Stimulated activated CD4-positive, alpha-beta T cell treated with anti-CD3 and anti-CD28 coated beads, Interleukin-15, amount 100 ng/mL, for 48 hours (primary cell): ENCODE data around the gene DPH2.

Experiments used
- DNase-seq, 2 donors: peaks; one replicate each; pipeline ENCODE4 v3.0.0-alpha.2; 2020; ENCODE audit warnings: low read depth in 2 of 2

DPH2 gene

GRCh38 chr1:43945674-43946235, 24.1 kb upstream of the DPH2 start:
- DNase-seq = no peak

GRCh38 chr1:43946236-43947060, 23.4 kb upstream of the DPH2 start, which contains the start of gene IPO13:
TSS of gene IPO13 (plus strand) at chr1:43946950. CDS start at chr1:43947601, 651 bp downstream.
- peak; percentile 92 to 97 for DNase-seq

DNA sequence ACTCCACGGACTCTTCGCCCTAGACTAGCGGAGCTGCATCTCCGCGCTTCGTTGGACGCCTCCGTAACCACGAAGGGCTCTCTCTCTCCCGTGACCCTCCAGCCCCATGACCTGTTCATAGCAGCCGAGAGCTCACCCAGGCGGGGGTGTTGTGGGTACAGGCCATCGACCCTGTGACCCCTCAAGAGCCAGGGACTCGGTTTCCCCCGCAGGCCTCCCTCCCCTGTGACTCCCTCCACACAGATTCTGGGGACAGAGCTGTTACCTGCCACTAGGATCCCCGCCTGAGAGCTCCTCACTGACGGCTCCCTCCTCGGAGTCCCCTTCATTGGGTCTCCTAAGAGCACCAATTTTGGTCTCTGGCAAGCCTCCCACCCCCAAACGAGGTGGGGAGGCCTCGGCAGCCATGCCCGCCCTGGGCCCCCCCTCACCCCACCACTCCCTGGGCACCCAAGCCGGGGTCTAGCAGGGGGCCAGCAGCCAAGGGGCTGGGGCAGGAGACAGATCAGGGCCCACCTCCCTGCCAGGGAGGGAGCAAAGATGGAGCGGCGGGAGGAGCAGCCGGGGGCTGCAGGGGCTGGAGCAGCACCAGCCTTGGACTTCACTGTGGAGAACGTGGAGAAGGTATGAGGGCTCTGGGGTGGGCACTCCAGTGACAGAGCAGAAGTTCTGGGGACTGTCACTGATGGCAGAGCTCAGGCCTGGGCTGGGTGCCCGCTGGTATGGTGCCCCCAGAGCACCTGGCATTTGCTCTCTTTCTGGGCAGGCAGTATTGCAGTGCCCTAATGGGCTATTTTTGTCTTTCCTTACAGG, 22.5 kb upstream of the DPH2 start:
- no peak for DNase-seq

- no peak for DNase-seq
Measured at GRCh38 chr1:43947874-43948437, 21.9 kb upstream of the DPH2 start.

- DNase-seq = no peak
Measured at GRCh38 chr1:43949678-43950077, 20.1 kb upstream of the DPH2 start.

- DNase-seq = no peak
Measured at GRCh38 chr1:43951021-43951985, 18.5 kb upstream of the DPH2 start.

GRCh38 chr1:43952731-43953346, 17.0 kb upstream of the DPH2 start:
- no peak for DNase-seq

DNA sequence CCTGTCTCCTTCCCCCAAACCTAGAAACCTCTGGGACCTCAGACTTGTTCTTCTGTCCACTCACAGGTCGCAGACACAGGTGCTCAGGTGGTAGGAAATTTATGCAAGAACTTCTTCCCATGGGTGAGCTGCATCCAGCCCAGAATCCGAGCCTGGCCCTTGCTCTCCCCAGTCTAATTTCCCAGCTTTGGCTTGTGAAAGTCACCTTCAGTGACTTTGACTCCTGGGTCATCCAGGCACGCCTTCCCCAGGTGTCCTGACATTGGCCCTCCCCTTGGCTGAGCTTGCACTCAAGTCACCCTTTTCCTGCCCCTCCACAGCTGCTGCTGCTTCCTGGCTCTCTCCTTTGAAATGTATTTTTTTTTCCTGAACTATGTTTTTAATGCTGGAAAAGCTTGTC, 16.4 kb upstream of the DPH2 start:
- no peak for DNase-seq

DNA sequence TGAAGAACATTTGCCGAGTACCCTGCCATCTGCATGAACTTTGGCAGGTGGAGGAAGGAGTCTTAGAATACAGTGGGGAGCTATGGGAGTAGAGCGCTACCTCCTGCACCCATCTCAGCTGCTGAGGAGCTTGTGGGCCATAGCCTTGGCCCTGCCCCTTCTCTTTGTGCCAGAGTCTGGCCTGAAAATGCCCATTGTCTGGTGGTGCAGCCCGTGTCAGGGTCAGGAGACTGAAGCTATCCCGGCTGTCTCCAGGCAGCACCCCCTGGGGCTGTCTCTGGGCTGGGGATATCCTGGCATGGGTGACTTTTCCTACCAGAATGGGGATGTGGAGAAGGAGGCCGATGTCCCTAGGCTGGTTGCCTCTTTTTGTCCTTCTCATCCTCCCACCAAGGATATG, 15.8 kb upstream of the DPH2 start:
- no peak for DNase-seq

DNA sequence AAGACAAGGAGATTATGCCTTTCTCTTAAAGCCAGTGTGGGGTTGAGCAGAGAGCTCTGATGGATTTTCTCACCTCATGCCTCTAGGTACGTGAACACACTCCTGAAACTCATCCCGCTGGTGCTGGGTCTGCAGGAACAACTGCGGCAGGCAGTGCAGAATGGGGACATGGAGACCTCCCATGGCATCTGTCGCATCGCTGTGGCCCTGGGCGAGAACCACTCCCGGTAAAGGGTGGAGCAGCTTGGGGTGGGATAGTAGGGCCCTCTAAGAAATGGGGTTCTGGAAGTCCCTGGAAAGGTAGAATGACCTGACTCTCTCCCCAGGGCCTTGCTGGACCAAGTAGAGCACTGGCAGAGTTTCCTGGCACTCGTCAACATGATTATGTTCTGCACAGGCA, 13.6 kb upstream of the DPH2 start:
- no peak for DNase-seq

GRCh38 chr1:43957407-43958040, 12.3 kb upstream of the DPH2 start:
- no peak for DNase-seq

DNA sequence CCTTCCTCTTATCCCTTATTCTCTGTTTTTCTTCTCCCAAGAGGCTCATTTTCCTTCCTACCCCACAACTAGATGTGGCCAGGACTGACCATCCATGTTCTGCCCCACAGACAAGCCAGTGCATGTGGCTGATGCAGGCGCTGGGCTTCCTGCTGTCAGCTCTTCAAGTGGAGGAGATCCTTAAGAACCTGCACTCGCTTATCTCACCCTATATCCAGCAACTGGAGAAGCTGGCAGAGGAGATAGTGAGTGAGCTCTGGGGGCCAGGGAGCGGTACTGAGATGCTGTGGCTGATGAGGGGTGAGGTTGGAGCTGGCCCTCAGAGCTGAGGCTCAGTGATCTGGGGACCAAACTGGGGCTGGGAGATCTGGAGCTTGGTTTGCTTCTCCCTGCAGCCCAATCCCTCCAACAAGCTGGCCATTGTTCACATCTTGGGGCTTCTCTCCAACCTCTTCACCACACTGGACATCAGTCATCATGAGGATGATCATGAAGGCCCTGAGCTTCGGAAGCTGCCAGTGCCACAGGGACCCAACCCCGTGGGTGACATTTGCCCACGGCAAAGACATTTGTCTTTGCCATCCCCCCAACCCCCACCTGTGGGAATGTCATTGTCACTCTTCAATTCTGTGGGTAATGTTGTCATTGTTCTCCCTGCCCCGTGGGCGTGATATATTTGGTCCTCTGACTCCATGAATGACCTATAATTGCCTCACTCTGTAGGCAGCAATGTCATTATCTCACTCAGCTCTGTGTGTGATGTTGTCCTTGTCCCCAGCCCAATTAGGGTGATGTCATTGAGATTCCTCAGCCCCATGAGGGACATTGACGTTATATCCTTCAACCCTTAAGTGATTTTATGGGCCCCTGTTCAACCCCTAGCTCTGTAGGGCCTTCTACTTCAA, 11.2 kb upstream of the DPH2 start:
- no peak for DNase-seq

DNA sequence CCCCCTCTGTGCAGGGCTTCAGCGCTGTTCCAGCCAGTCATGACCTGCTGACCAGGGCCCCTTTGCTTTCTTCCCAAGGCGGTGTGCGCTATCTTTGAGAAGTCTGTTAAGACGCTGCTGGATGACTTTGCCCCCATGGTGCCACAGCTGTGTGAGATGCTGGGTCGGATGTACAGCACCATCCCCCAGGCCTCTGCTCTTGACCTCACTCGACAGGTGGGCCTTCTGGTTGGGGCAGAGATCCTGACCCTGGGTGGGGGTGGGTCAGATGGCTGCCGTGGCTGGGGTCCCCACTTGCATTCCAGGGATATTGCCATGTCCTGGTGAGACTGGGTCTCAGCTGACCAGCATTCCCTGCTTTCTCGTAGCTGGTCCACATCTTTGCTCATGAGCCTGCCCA, 9.0 kb upstream of the DPH2 start:
- no peak for DNase-seq

- no peak for DNase-seq
Measured at GRCh38 chr1:43961692-43962091, 8.1 kb upstream of the DPH2 start.

- no peak for DNase-seq
Measured at GRCh38 chr1:43962324-43962723, 7.5 kb upstream of the DPH2 start.

DNA sequence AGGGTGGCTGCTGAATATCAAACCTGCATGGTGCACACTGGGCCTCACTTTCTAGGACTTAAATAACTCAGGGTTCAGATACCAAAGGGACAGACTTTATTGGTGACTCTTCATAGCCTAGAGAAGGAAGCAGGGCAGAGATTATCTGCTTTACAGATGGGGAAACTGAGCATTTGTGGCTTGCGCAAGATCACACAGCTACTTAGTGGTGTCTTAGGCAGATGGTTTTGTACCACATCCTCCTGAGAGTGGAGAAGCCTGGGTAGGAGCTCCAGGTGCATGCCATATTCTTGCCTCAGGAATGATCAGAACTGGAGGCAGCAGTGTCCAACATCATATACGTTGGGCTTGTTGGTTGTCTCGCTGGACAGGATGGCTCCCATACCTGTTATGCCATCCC, 6.8 kb upstream of the DPH2 start:
- DNase-seq = no peak

DNA sequence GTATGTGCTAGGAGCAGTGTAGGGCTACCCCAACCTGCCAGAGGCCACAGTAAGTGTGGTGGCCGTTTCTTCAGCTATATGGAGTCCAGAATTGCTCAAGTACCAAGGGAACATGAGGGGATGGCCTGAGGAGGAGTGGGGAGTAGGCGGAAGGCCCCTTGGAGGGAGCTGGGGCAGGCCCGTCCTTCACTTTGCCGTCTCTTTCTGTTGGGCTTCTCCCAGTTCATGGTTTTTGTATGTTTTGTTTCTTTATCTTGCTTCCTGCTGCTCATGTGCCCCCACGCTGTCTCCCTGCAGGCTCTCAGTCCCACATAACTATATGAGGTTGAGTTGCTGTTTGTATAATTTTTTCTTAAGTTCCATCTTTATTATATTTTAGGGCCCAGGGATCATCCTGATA, 5.9 kb upstream of the DPH2 start:
- no peak for DNase-seq

- DNase-seq = no peak
Measured at GRCh38 chr1:43965316-43965715, 4.5 kb upstream of the DPH2 start.

GRCh38 chr1:43968348-43968948, 1.4 kb upstream of the DPH2 start:
- DNase-seq = no peak
